IMR-90 (cell line): ENCODE results near the gene IP6K3. TPM values are rescaled to one million over a fixed set of nuclear protein-coding genes. Genes with fewer than 3 reads are reported as not detected.

ENCODE experiments used
- ATAC-seq: fragments of 200-7000 bp; cut with Tn5 transposase; 2 replicates; pipeline ENCODE4 v1.9.1; 2020; ENCODE audit warnings: low read depth, mild to moderate bottlenecking, moderate library complexity
- BruUV-seq: library from RNA; stranded (reverse); fragments of 400-500 nt; replicated peaks from 2 replicates; lab custom pipeline; 2021; lab: Mats Ljungman, UMichigan
- CTCF ChIA-PET: fragments of 300-600 bp; formaldehyde crosslinking; extraction: SDS; loops from one replicate; lab custom pipeline; 2021; ENCODE audit warnings: antibody characterized with exemption; lab: Yijun Ruan, JAX
- POLR2A ChIA-PET: fragments of 300-600 bp; sonication (Branson Sonifier 250); formaldehyde crosslinking; loops from one replicate; lab custom pipeline; 2022; ENCODE audit warnings: antibody characterized with exemption; ENCODE audit not compliant: unreplicated experiment; lab: Charles Lee
- DNase-seq: peaks from one replicate; pipeline ENCODE4 v3.0.0; 2013
- H2AFZ ChIP-seq: replicated peaks from 2 replicates; pipeline ENCODE3; 2013; ENCODE audit warnings: low read length, mild to moderate bottlenecking; ENCODE audit not compliant: poor library complexity
- H2AK5ac ChIP-seq: 2 replicates; pipeline ENCODE4 v1.6.1; 2013; ENCODE audit warnings: low read depth, low read length, inconsistent platforms
- H2AK9ac ChIP-seq: replicated peaks from 2 replicates; pipeline ENCODE3; 2013; ENCODE audit warnings: mild to moderate bottlenecking, low read depth, low read length, moderate library complexity; ENCODE audit not compliant: poor library complexity
- H2BK120ac ChIP-seq: 2 replicates; pipeline ENCODE4 v1.6.1; 2013; ENCODE audit warnings: low read depth, low read length, inconsistent platforms
- H2BK15ac ChIP-seq: 3 replicates; pipeline ENCODE4 v1.6.1; 2013; ENCODE audit warnings: low read depth, low read length, inconsistent platforms
- H2BK20ac ChIP-seq: 2 replicates; pipeline ENCODE4 v1.6.1; 2013; ENCODE audit warnings: low read depth, mild to moderate bottlenecking, inconsistent platforms, low read length, moderate library complexity
- H2BK5ac ChIP-seq: 2 replicates; pipeline ENCODE4 v1.6.1; 2013; ENCODE audit warnings: mild to moderate bottlenecking, low read depth, low read length, inconsistent platforms; ENCODE audit not compliant: poor library complexity, severe bottlenecking
- H3K14ac ChIP-seq: replicated peaks from 2 replicates; pipeline ENCODE4 v1.6.1; 2013; ENCODE audit warnings: low read depth, low read length, inconsistent platforms
- H3K18ac ChIP-seq: 2 replicates; pipeline ENCODE4 v1.6.1; 2013; ENCODE audit warnings: low read depth, low read length, control low read depth
- H3K23ac ChIP-seq: 2 replicates; pipeline ENCODE4 v1.6.1; 2013; ENCODE audit warnings: low read depth, low read length, inconsistent platforms
- H3K27ac ChIP-seq: 2 replicates; pipeline ENCODE4 v1.5.1; 2013; ENCODE audit warnings: mild to moderate bottlenecking, control low read depth, low read length; ENCODE audit not compliant: insufficient read depth
- H3K27me3 ChIP-seq: 2 replicates; pipeline ENCODE4 v1.6.1; 2013; ENCODE audit warnings: low read length; ENCODE audit not compliant: control insufficient read depth, insufficient read depth
- H3K36me3 ChIP-seq: 2 replicates; pipeline ENCODE4 v1.6.1; 2013; ENCODE audit warnings: low read length, mixed read lengths; ENCODE audit not compliant: control insufficient read depth, insufficient read depth
- H3K4ac ChIP-seq: 2 replicates; pipeline ENCODE4 v1.6.1; 2013; ENCODE audit warnings: low read depth, low read length, inconsistent platforms
- H3K4me1 ChIP-seq: 2 replicates; pipeline ENCODE4 v1.6.1; 2013; ENCODE audit warnings: low read length, mixed read lengths; ENCODE audit not compliant: control insufficient read depth, insufficient read depth
- H3K4me2 ChIP-seq: 2 replicates; pipeline ENCODE4 v1.6.1; 2013; ENCODE audit warnings: low read depth, mild to moderate bottlenecking, control low read depth, low read length, moderate library complexity
- H3K4me3 ChIP-seq: 2 replicates; pipeline ENCODE4 v1.5.1; 2013; ENCODE audit warnings: low read depth, mild to moderate bottlenecking, control low read depth, low read length, moderate library complexity; ENCODE audit not compliant: insufficient read depth
- H3K56ac ChIP-seq: 2 replicates; pipeline ENCODE4 v1.6.1; 2013; ENCODE audit warnings: low read length, inconsistent platforms; ENCODE audit not compliant: insufficient read depth; ENCODE audit errors: extremely low read depth
- H3K79me1 ChIP-seq, 2 experiments: 2 replicates each; pipeline ENCODE4 v1.6.1; 2013; ENCODE audit warnings: low read length in 2 of 2, inconsistent platforms in 1 of 2, low read depth in 1 of 2
- H3K9ac ChIP-seq: 2 replicates; pipeline ENCODE4 v1.6.1; 2013; ENCODE audit warnings: low read depth, low read length, control low read depth
- H3K9me1 ChIP-seq: 2 replicates; pipeline ENCODE4 v1.6.1; 2013; ENCODE audit warnings: low read length, inconsistent platforms; ENCODE audit not compliant: insufficient read depth
- H3K9me3 ChIP-seq: 2 replicates; pipeline ENCODE4 v1.6.1; 2013; ENCODE audit warnings: low read length; ENCODE audit not compliant: control insufficient read depth, insufficient read depth
- H4K20me1 ChIP-seq: 2 replicates; pipeline ENCODE4 v1.6.1; 2013; ENCODE audit warnings: low read length, inconsistent platforms; ENCODE audit not compliant: insufficient read depth
- H4K5ac ChIP-seq: 2 replicates; pipeline ENCODE4 v1.6.1; 2013; ENCODE audit warnings: mild to moderate bottlenecking, low read depth, low read length, control low read depth
- H4K8ac ChIP-seq, 2 experiments: 2 replicates each; pipeline ENCODE4 v1.6.1; 2013; ENCODE audit warnings: low read depth in 2 of 2, low read length in 2 of 2, control low read depth in 1 of 2, inconsistent platforms in 1 of 2
- H4K91ac ChIP-seq: 2 replicates; pipeline ENCODE4 v1.6.1; 2013; ENCODE audit warnings: low read depth, low read length, inconsistent platforms; ENCODE audit not compliant: insufficient read depth
- BHLHE40 ChIP-seq: fragments of 150-350 bp; IDR thresholded peaks from 2 replicates; pipeline ENCODE4 v1.6.1; 2016; ENCODE audit warnings: mild to moderate bottlenecking, low read depth, low read length
- CEBPB ChIP-seq: IDR thresholded peaks from 2 replicates; pipeline ENCODE4 v1.6.1; 2012; ENCODE audit warnings: low read depth, low read length, improper control_type of control experiment
- CHD1 ChIP-seq: IDR thresholded peaks from 2 replicates; pipeline ENCODE4 v1.6.1; 2012; ENCODE audit warnings: low read depth, low read length, improper control_type of control experiment
- FOS ChIP-seq: fragments of 150-350 bp; IDR thresholded peaks from 2 replicates; pipeline ENCODE4 v1.6.1; 2016; ENCODE audit warnings: low read depth, low read length
- MAFK ChIP-seq: IDR thresholded peaks from 2 replicates; pipeline ENCODE4 v1.6.1; 2012; ENCODE audit warnings: low read depth, low read length, improper control_type of control experiment
- MAZ ChIP-seq: IDR thresholded peaks from 2 replicates; pipeline ENCODE4 v1.6.1; 2012; ENCODE audit warnings: low read depth, mild to moderate bottlenecking, low read length, improper control_type of control experiment, moderate library complexity, borderline replicate concordance
- MXI1 ChIP-seq: IDR thresholded peaks from 2 replicates; pipeline ENCODE4 v1.6.1; 2012; ENCODE audit warnings: low read depth, mild to moderate bottlenecking, low read length, moderate library complexity, borderline replicate concordance
- NFE2L2 ChIP-seq: fragments of 150-350 bp; IDR thresholded peaks from 2 replicates; pipeline ENCODE4 v1.6.1; 2016; ENCODE audit warnings: low read depth, mild to moderate bottlenecking, low read length
- POLR2A ChIP-seq: IDR thresholded peaks from 2 replicates; pipeline ENCODE4 v1.6.1; 2012; ENCODE audit warnings: mild to moderate bottlenecking, low read depth, low read length
- RAD21 ChIP-seq: IDR thresholded peaks from 2 replicates; pipeline ENCODE4 v1.6.1; 2012; ENCODE audit warnings: low read length, improper control_type of control experiment
- RCOR1 ChIP-seq: IDR thresholded peaks from 2 replicates; pipeline ENCODE4 v1.6.1; 2012; ENCODE audit warnings: mild to moderate bottlenecking, low read length, improper control_type of control experiment; ENCODE audit not compliant: insufficient replicate concordance
- RFX5 ChIP-seq: IDR thresholded peaks from 2 replicates; pipeline ENCODE4 v1.8.0; 2012; ENCODE audit warnings: low read depth, mild to moderate bottlenecking, low read length, moderate library complexity
- SMC3 ChIP-seq: fragments of 150-350 bp; IDR thresholded peaks from 2 replicates; pipeline ENCODE4 v1.6.1; 2016; ENCODE audit warnings: low read depth, mild to moderate bottlenecking, antibody characterized with exemption, low read length, moderate library complexity
- WGBS, 2 experiments: methylation state at CpG; one replicate each; pipeline versions ENCODE4 v1.1.5 to v1.1.7; 2013; ENCODE audit warnings: missing lambda C conversion rate in 2 of 2; ENCODE audit not compliant: insufficient read length in 1 of 2; ENCODE audit errors: extremely low coverage in 2 of 2; 5-methylcytosine and 5-hydroxymethylcytosine counted together
- dilution Hi-C: fragments of 300-500 bp; cut with HindIII; formaldehyde crosslinking; loops from one replicate; pipeline ENCODE4 v1.14.3; 2018; ENCODE audit warnings: low sequenced_read_pairs; ENCODE audit not compliant: unreplicated experiment
- in situ Hi-C: fragments of 300-500 bp; cut with MboI; formaldehyde crosslinking; loops from 3 replicates; pipeline ENCODE4 v1.14.3; 2019; ENCODE audit warnings: low sequenced_read_pairs, inconsistent platforms, mixed read lengths
- intact Hi-C: fragments of 100-400 bp; cut with micrococcal nuclease; formaldehyde crosslinking; loops from 2 replicates; pipeline ENCODE4 v1.10.0; 2022
- polyA plus RNA-seq, 3 experiments: library from polyadenylated mRNA; depleted of rRNA; stranded (reverse); fragments of >200 nt; gene quantifications; 2 replicates each; pipeline ENCODE4 v1.2.3, GENCODE V29; 2012; ENCODE audit warnings: low replicate concordance in 1 of 3
- total RNA-seq: library from RNA; depleted of rRNA; stranded (reverse); fragments of >200 nt; gene quantifications from 2 replicates; pipeline ENCODE4 v1.2.3, GENCODE V29; 2012
- TF ChIP-seq, protein P1 (sequence below): fragments of 150-350 bp; IDR thresholded peaks from 2 replicates; pipeline ENCODE4 v1.6.1; 2016; ENCODE audit warnings: low read depth, mild to moderate bottlenecking, low read length, moderate library complexity, borderline replicate concordance
- TF ChIP-seq, protein P2 (sequence below): fragments of 150-350 bp; IDR thresholded peaks from 2 replicates; pipeline ENCODE4 v1.6.1; 2017; ENCODE audit warnings: mild to moderate bottlenecking, antibody characterized with exemption, low read length, low read depth
- TF ChIP-seq, protein P3 (sequence below): conservative IDR thresholded peaks from 2 replicates; pipeline ENCODE4 v1.5.1; 2012; ENCODE audit warnings: mild to moderate bottlenecking, low read depth, low read length, improper control_type of control experiment

The IP6K3 gene
- total and polyA plus RNA-seq, 2 of the 4 experiments (the other 2 are of a cell fraction) = 0.18 to 0.51 TPM

DNA sequence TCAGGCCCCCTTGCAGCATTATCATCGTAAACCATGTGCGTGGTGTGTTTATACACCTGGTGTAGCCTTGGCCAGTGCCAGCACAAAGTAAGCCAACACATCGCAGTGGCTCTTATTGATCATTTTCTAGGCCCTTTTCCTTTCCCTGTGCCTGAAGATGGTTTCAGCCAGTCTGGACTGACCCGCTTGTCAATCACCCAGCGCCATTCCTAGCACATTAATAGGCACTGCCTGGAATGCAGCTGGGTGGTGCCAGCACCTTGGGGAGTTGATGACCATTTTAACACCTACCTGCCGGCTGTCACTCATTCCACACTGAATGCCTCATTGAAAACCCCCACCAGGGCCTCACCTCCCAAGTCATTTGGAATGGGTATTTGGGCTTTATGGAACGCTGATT lies 30.3 kb downstream of the IP6K3 start:
- Histone ChIP-seq H2AFZ (no peak overlapping the region), H3K79me1 (0 out of 4 replicates have a peak, but pooled peaks cover 0 to under 1% of the 10 kb centered on the region in 2 experiments), H2BK5ac (no peak overlapping the region), H2BK20ac (no peak overlapping the region), H2BK15ac (no peak overlapping the region), H3K27me3 (peaks cover 43% of the 10 kb centered on the region), H3K18ac (no peak overlapping the region), H4K20me1 (no peaks in the 10 kb centered on the region), H3K4ac (no peak overlapping the region), H4K5ac (no peak overlapping the region), H3K36me3 (no peaks in the 10 kb centered on the region), H3K27ac (no peak overlapping the region), H3K4me3 (no peak overlapping the region), H3K4me2 (no peak overlapping the region), H2BK120ac (no peak overlapping the region), H3K56ac (no peak overlapping the region), H2AK5ac (no peak overlapping the region), H3K9me3 (no peaks in the 10 kb centered on the region), H3K23ac (no peak overlapping the region), H4K8ac (no peak overlapping the region), H4K91ac (no peak overlapping the region), H3K9ac (no peak overlapping the region), H3K4me1 (no peaks in the 10 kb centered on the region), H2AK9ac (no peak overlapping the region), H3K9me1 (no peaks in the 10 kb centered on the region), H3K14ac (no peak overlapping the region)
- 88% methylated on average over 3 of the region's 7 CpGs; no CpG with 5 or more reads in 1 of the 2 experiments for WGBS, 2 experiments
- in situ Hi-C loops (loop anchor here (10.0 kb wide), 1 partner anchor 438 kb away; no protein-coding TSS in a partner anchor), dilution Hi-C loops (no loop called here), intact Hi-C loops (no loop called here)
- ChIA-PET POLR2A (no interaction called here), CTCF (no interaction called here)
- ATAC-seq = no peak
- no peak for DNase-seq
- no TSS peak for BruUV-seq
- TF ChIP-seq CEBPB = no peak
- no peak for TF ChIP-seq RAD21
- no peak for TF ChIP-seq SMC3
- TF ChIP-seq NFE2L2 = no peak
- TF ChIP-seq BHLHE40 = no peak
- no peak for TF ChIP-seq RCOR1
- no peak for TF ChIP-seq FOS
- no peak for TF ChIP-seq RFX5
- TF ChIP-seq, protein P1, sequence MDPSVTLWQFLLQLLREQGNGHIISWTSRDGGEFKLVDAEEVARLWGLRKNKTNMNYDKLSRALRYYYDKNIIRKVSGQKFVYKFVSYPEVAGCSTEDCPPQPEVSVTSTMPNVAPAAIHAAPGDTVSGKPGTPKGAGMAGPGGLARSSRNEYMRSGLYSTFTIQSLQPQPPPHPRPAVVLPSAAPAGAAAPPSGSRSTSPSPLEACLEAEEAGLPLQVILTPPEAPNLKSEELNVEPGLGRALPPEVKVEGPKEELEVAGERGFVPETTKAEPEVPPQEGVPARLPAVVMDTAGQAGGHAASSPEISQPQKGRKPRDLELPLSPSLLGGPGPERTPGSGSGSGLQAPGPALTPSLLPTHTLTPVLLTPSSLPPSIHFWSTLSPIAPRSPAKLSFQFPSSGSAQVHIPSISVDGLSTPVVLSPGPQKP = no peak
- TF ChIP-seq, protein P2, sequence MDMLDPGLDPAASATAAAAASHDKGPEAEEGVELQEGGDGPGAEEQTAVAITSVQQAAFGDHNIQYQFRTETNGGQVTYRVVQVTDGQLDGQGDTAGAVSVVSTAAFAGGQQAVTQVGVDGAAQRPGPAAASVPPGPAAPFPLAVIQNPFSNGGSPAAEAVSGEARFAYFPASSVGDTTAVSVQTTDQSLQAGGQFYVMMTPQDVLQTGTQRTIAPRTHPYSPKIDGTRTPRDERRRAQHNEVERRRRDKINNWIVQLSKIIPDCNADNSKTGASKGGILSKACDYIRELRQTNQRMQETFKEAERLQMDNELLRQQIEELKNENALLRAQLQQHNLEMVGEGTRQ = no peak
- TF ChIP-seq POLR2A = no peak
- no peak for TF ChIP-seq MAFK
- TF ChIP-seq MAZ = no peak
- TF ChIP-seq CHD1 = no peak
- TF ChIP-seq, protein P3, sequence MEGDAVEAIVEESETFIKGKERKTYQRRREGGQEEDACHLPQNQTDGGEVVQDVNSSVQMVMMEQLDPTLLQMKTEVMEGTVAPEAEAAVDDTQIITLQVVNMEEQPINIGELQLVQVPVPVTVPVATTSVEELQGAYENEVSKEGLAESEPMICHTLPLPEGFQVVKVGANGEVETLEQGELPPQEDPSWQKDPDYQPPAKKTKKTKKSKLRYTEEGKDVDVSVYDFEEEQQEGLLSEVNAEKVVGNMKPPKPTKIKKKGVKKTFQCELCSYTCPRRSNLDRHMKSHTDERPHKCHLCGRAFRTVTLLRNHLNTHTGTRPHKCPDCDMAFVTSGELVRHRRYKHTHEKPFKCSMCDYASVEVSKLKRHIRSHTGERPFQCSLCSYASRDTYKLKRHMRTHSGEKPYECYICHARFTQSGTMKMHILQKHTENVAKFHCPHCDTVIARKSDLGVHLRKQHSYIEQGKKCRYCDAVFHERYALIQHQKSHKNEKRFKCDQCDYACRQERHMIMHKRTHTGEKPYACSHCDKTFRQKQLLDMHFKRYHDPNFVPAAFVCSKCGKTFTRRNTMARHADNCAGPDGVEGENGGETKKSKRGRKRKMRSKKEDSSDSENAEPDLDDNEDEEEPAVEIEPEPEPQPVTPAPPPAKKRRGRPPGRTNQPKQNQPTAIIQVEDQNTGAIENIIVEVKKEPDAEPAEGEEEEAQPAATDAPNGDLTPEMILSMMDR = no peak
- TF ChIP-seq MXI1 = no peak
